ENCODE measurements around the gene NID1. TPM values are rescaled to one million over a fixed set of nuclear protein-coding genes. Genes with fewer than 3 reads are reported as not detected.

NID1 gene
- total RNA-seq, 1 experiment from 2014 or later: 19.2 TPM

GRCh38 chr1:236045771-236046170 lies 19.1 kb downstream of the NID1 start (continued):
- no peak for TF ChIP-seq SOX15 (CRISPR knock-in tag; IDR thresholded peaks at IDR 0.05)
- TF ChIP-seq ERG (CRISPR knock-in tag; IDR thresholded peaks at IDR 0.05): no peak
- no peak for TF ChIP-seq ZNF416 (CRISPR knock-in tag; IDR thresholded peaks at IDR 0.05)
- TF ChIP-seq ZNF512 (CRISPR knock-in tag; IDR thresholded peaks at IDR 0.05; ENCODE audit: borderline replicate concordance): no peak
- no peak for TF ChIP-seq PRRX2 (CRISPR knock-in tag; IDR thresholded peaks at IDR 0.05)
- TF ChIP-seq SMAD3 (CRISPR knock-in tag; IDR thresholded peaks at IDR 0.05; ENCODE audit: borderline replicate concordance): no peak
- no peak for TF ChIP-seq ETV6 (CRISPR knock-in tag; IDR thresholded peaks at IDR 0.05)
- TF ChIP-seq TEAD1 (CRISPR knock-in tag; IDR thresholded peaks at IDR 0.05): no peak

- Mint-ChIP-seq H3K27me3 (ENCODE audit: low read depth) (no peaks in the 10 kb centered on the region), H3K4me1 (peaks cover 3% of the 10 kb centered on the region; the same call in 1 of the 2 replicates), H3K4me3 (no peak overlapping the region), H3K27ac (no peak overlapping the region), H3K36me3 (peaks cover 12% of the 10 kb centered on the region), H3K9me3 (peaks cover 8% of the 10 kb centered on the region; the same call in 1 of the 2 replicates)
- ChIA-PET CTCF (no interaction called here), POLR2A (no interaction called here)
- ATAC-seq (no peak), DNase-seq (ENCODE audit: low spot score) (no peak)
- TF ChIP-seq NR2C2 (CRISPR knock-in tag; IDR thresholded peaks at IDR 0.05) (no peak), MAX (CRISPR knock-in tag; IDR thresholded peaks at IDR 0.05) (no peak), EMX1 (CRISPR knock-in tag; IDR thresholded peaks at IDR 0.05) (no peak), AFF4 (CRISPR knock-in tag; IDR thresholded peaks at IDR 0.05; ENCODE audit: borderline replicate concordance) (no peak), E2F4 (CRISPR knock-in tag; IDR thresholded peaks at IDR 0.05; ENCODE audit: borderline replicate concordance, low read depth) (no peak), ATF2 (CRISPR knock-in tag; IDR thresholded peaks at IDR 0.05; ENCODE audit: borderline replicate concordance, low read depth) (no peak)
Observed at GRCh38 chr1:236044341-236044740, 20.5 kb downstream of the NID1 start.
